GM12878 (cell line): Measurements from ENCODE around the gene GGACT. TPM values are rescaled to one million over a fixed set of nuclear protein-coding genes. Genes with fewer than 3 reads are reported as not detected.

Source experiments
- ATAC-seq: fragments of 200-7000 bp; cut with Tn5 transposase; 3 replicates; pipeline ENCODE4 v1.9.1; 2020; ENCODE audit warnings: mild to moderate bottlenecking, moderate library complexity
- BruUV-seq: library from RNA; stranded (reverse); fragments of 400-500 nt; replicated peaks from 2 replicates; lab custom pipeline; 2021; lab: Mats Ljungman, UMichigan
- CTCF ChIA-PET: fragments of 300-600 bp; sonication (Branson Sonifier 250); formaldehyde crosslinking; extraction: SDS; loops from one replicate; lab custom pipeline; 2021; ENCODE audit warnings: inconsistent platforms; lab: Yijun Ruan, JAX
- POLR2A ChIA-PET: fragments of 350-600 bp; formaldehyde crosslinking; extraction: SDS; loops from one replicate; lab custom pipeline; 2021; ENCODE audit warnings: inconsistent platforms; lab: Charles Lee
- RAD21 ChIA-PET: fragments of 300-600 bp; sonication (Branson Sonifier 250); formaldehyde crosslinking; loops from one replicate; lab custom pipeline; 2023; ENCODE audit warnings: antibody characterized with exemption; ENCODE audit not compliant: unreplicated experiment; lab: Charles Lee
- SMC1A ChIA-PET: fragments of 300-600 bp; sonication (Branson Sonifier 250); formaldehyde crosslinking; loops from one replicate; lab custom pipeline; 2023; ENCODE audit not compliant: unreplicated experiment, uncharacterized antibody; lab: Charles Lee
- DNase-seq: peaks from one replicate; pipeline ENCODE4 v3.0.0-alpha.2; 2011; ENCODE audit warnings: low read depth, low spot score
- FAIRE-seq: peaks from 3 replicates; lab custom pipeline; 2011; peaks lifted over from hg19 to GRCh38; lab: Jason Lieb, UNC
- H2AFZ ChIP-seq: 2 replicates; pipeline ENCODE4 v1.6.0; 2011; ENCODE audit warnings: low read depth, low read length, control low read depth; ENCODE audit not compliant: control insufficient read depth
- H3K27ac ChIP-seq: 2 replicates; pipeline ENCODE4 v1.5.1; 2011; ENCODE audit warnings: control low read depth; ENCODE audit not compliant: control insufficient read depth, insufficient read depth
- H3K27me3 ChIP-seq, 2 experiments: replicated peaks in 1 of 2; 2 replicates each; pipeline versions ENCODE4 v1.6.0 to v1.6.1; 2011; ENCODE audit warnings: low read length in 1 of 2; ENCODE audit not compliant: control insufficient read depth in 2 of 2, insufficient read depth in 2 of 2
- H3K36me3 ChIP-seq, 2 experiments: 2 replicates each; pipeline ENCODE4 v1.5.1; 2011; ENCODE audit warnings: low read length in 1 of 2; ENCODE audit not compliant: control insufficient read depth in 2 of 2, insufficient read depth in 2 of 2
- H3K4me1 ChIP-seq: 2 replicates; pipeline ENCODE4 v1.6.1; 2011; ENCODE audit warnings: mild to moderate bottlenecking, low read length, moderate library complexity, mixed read lengths; ENCODE audit not compliant: control insufficient read depth, insufficient read depth
- H3K4me2 ChIP-seq: 2 replicates; pipeline ENCODE4 v1.6.0; 2011; ENCODE audit warnings: control low read depth; ENCODE audit not compliant: control insufficient read depth, insufficient read depth
- H3K4me3 ChIP-seq: fragments of 200-600 bp; sonication (generic); 2 replicates; pipeline ENCODE4 v1.5.1; 2016
- H3K79me2 ChIP-seq: 2 replicates; pipeline ENCODE4 v1.6.0; 2011; ENCODE audit warnings: low read length; ENCODE audit not compliant: control insufficient read depth, insufficient read depth
- H3K9ac ChIP-seq: 2 replicates; pipeline ENCODE4 v1.8.0; 2011; ENCODE audit warnings: low read length, control low read depth, mixed read lengths; ENCODE audit not compliant: control insufficient read depth, insufficient read depth
- H3K9me3 ChIP-seq: replicated peaks from 3 replicates; pipeline ENCODE4 v1.5.1; 2011; ENCODE audit warnings: mild to moderate bottlenecking, low read length; ENCODE audit not compliant: control insufficient read depth, insufficient read depth
- H4K20me1 ChIP-seq: 2 replicates; pipeline ENCODE4 v1.6.0; 2011; ENCODE audit not compliant: control insufficient read depth, insufficient read depth
- FOS ChIP-seq: IDR thresholded peaks from 3 replicates; pipeline ENCODE4 v1.6.1; 2011; ENCODE audit warnings: borderline replicate concordance; ENCODE audit not compliant: insufficient read length; ENCODE audit errors: extremely low read depth
- WGBS: methylation state at CpG from one replicate; pipeline ENCODE4 v1.1.6; 2016; ENCODE audit warnings: low lambda C conversion rate; ENCODE audit not compliant: insufficient replicate concordance, insufficient coverage; ENCODE audit errors: missing lambda C conversion rate; 5-methylcytosine and 5-hydroxymethylcytosine counted together
- in situ Hi-C: fragments of 300-500 bp; cut with MboI; formaldehyde crosslinking; loops from 9 replicates; pipeline ENCODE4 v1.14.3; 2018; ENCODE audit warnings: mixed read lengths
- intact Hi-C: fragments of 100-400 bp; cut with micrococcal nuclease; formaldehyde crosslinking; loops from one replicate; pipeline ENCODE4 v1.14.2; 2022; ENCODE audit not compliant: unreplicated experiment
- polyA plus RNA-seq, 11 experiments: library from polyadenylated mRNA; depleted of rRNA in 4 of 11; unstranded in 6 of 11; stranded (reverse) in 5 of 11; fragments of >200 nt; fragmentation: Nextera tagmentation in 4 of 11; fragmentation: Illumina TruSeq in 1 of 11; extraction: Ambion mirVana in 4 of 11; extraction: Trizol in 1 of 11; gene quantifications; 1 replicate in 1 of 11; 2 replicates in 10 of 11; pipeline versions ENCODE4 v1.2.1 to v1.2.3, GENCODE V29; 2011 to 2016; ENCODE audit warnings: inconsistent platforms in 2 of 11, missing spikeins in 2 of 11, low read depth in 1 of 11
- total RNA-seq, 4 experiments: library from RNA; depleted of rRNA in 3 of 4; stranded (reverse); fragments of >200 nt in 3 of 4; fragmentation: Illumina TruSeq in 1 of 4; extraction: Trizol in 1 of 4; gene quantifications; 2 replicates each; pipeline versions ENCODE4 v1.2.1 to v1.2.3, GENCODE V29; 2013 to 2021
- TF ChIP-seq, protein P1 (sequence below): IDR thresholded peaks from 2 replicates; pipeline ENCODE4 v1.6.1; 2012; ENCODE audit warnings: mild to moderate bottlenecking, low read depth, low read length

The GGACT gene
- total and polyA plus RNA-seq, 10 of the 15 experiments (the other 5 are each of a cell fraction or from before 2014, with no cell fraction given), result 0.61 to 8.8 (median 4.2) TPM

DNA sequence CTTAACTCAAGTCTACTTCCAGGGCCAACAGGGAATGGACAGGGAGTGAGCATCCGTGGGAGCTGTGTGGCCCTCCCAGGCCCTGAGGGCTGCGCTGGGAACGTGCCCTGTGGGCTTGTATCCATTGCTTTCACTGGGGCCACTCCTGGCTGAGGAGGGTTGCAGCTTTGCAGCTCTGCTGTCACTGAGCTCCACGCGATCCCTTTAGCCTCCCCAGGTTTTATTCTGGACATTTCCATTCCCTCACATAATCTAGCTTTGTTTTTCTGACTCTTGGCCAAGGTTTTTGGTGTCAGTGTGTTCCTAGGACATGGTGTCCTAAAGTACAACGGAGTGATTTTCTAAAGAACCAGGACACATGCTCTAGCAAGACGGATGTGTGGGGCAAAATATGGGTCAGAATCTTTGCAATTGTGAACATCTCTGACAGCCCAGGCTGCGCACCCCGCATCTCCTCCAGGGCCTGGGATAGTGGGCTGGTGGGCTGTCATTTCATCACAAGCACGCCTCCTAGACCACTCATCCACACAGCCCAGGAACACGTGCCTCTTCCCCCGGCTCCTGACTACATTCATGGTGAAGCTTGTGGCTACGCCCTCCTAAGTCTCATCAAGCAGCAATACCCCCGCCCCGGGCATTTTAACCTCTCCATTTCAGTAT lies 28.0 kb downstream of the GGACT start:
- ChIA-PET CTCF (interaction anchor here (3.8 kb wide), 1 partner anchor 12 kb away, joined by 15 read pairs; no protein-coding TSS in a partner anchor), RAD21 (interaction anchor here (1.6 kb wide), 1 partner anchor 12 kb away, joined by 4 read pairs; no protein-coding TSS in a partner anchor), SMC1A (interaction anchor here (0.7 kb wide), 1 partner anchor 1494 kb away, joined by 3 read pairs; no protein-coding TSS in a partner anchor), POLR2A (no interaction called here)
- Histone ChIP-seq H3K79me2 (no peaks in the 10 kb centered on the region), H2AFZ (no peak overlapping the region), H3K9ac (no peak overlapping the region), H3K4me3 (no peak overlapping the region), H3K36me3 (no peaks in the 10 kb centered on the region), H3K9me3 (no peaks in the 10 kb centered on the region), H3K4me2 (no peak overlapping the region), H4K20me1 (no peaks in the 10 kb centered on the region), H3K27ac (no peak overlapping the region), H3K27me3 (no peaks in the 10 kb centered on the region), H3K4me1 (no peaks in the 10 kb centered on the region)
- TF ChIP-seq FOS, result no peak
- TF ChIP-seq, protein P1, sequence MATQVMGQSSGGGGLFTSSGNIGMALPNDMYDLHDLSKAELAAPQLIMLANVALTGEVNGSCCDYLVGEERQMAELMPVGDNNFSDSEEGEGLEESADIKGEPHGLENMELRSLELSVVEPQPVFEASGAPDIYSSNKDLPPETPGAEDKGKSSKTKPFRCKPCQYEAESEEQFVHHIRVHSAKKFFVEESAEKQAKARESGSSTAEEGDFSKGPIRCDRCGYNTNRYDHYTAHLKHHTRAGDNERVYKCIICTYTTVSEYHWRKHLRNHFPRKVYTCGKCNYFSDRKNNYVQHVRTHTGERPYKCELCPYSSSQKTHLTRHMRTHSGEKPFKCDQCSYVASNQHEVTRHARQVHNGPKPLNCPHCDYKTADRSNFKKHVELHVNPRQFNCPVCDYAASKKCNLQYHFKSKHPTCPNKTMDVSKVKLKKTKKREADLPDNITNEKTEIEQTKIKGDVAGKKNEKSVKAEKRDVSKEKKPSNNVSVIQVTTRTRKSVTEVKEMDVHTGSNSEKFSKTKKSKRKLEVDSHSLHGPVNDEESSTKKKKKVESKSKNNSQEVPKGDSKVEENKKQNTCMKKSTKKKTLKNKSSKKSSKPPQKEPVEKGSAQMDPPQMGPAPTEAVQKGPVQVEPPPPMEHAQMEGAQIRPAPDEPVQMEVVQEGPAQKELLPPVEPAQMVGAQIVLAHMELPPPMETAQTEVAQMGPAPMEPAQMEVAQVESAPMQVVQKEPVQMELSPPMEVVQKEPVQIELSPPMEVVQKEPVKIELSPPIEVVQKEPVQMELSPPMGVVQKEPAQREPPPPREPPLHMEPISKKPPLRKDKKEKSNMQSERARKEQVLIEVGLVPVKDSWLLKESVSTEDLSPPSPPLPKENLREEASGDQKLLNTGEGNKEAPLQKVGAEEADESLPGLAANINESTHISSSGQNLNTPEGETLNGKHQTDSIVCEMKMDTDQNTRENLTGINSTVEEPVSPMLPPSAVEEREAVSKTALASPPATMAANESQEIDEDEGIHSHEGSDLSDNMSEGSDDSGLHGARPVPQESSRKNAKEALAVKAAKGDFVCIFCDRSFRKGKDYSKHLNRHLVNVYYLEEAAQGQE, result no peak
- intact Hi-C loops (no loop called here), in situ Hi-C loops (no loop called here)
- WGBS, result 70% methylated on average over 15 of the region's 15 CpGs
- DNase-seq (no peak), ATAC-seq (no peak), FAIRE-seq (no peak)
- BruUV-seq, result no TSS peak
